ENCODE results near the gene SUSD1. TPM values are rescaled to one million over a fixed set of nuclear protein-coding genes. Genes with fewer than 3 reads are reported as not detected.

SUSD1 gene
- total RNA-seq, 1 experiment from 2014 or later = 7.9 TPM

GRCh38 chr9:112038017-112038408 is 137.1 kb downstream of the SUSD1 start:
- DNase-seq (ENCODE audit: low read depth, low spot score) (no peak), ATAC-seq (no peak)
- no peak overlapping the region for H3K4me3 ChIP-seq (replicated peaks in 1 of 2; ENCODE audit: low read depth in 1 of 2, low read length in 2 of 2)
- no peaks in the 10 kb centered on the region for H3K27me3 ChIP-seq (ENCODE audit: insufficient read depth, low read length)
- no peaks in the 10 kb centered on the region for H4K20me1 ChIP-seq (ENCODE audit: insufficient read depth)
- BruUV-seq (replicated peaks) = no TSS peak
- H3K27ac ChIP-seq (ENCODE audit: low read depth, low read length) = no peak overlapping the region
- ChIA-PET POLR2A (no interaction called here), CTCF (no interaction called here), RAD21 (ENCODE audit: low non-redundant PET in 1 of 2, low total read pairs in 2 of 2, uncharacterized antibody in 2 of 2, unreplicated experiment in 2 of 2) (no interaction called here)
- peak overlapping the region; percentile 7; the same call in 1 of the 2 replicates for H3K4me2 ChIP-seq (ENCODE audit: low read length)
- H3K9me3 ChIP-seq (ENCODE audit: control insufficient read depth in 1 of 2, insufficient read depth in 1 of 2, low read depth in 1 of 2, low read length in 2 of 2) = no peaks in the 10 kb centered on the region
- H3K9ac ChIP-seq (ENCODE audit: low read length) = no peak overlapping the region; the same call in 1 of the 2 replicates
- no peaks in the 10 kb centered on the region for H3K9me2 ChIP-seq (ENCODE audit: insufficient read depth)
- H3K79me2 ChIP-seq (ENCODE audit: insufficient read depth, low read length) = no peaks in the 10 kb centered on the region
- no peaks in the 10 kb centered on the region for H3K36me3 ChIP-seq (ENCODE audit: control insufficient read depth in 1 of 2, insufficient read depth in 2 of 2, low read length in 2 of 2)
- peaks cover 21 to 51% of the 10 kb centered on the region in 2 experiments for H3K4me1 ChIP-seq (ENCODE audit: control insufficient read depth in 1 of 2, insufficient read depth in 2 of 2, low read length in 2 of 2)
- H2AFZ ChIP-seq (ENCODE audit: low read depth, low read length, poor library complexity, severe bottlenecking) = no peak overlapping the region
- intact Hi-C loops (cut with micrococcal nuclease) = no loop called here
- TF ChIP-seq CEBPB (IDR thresholded peaks at IDR 0.05; ENCODE audit: low read depth) (no peak), FOSL1 (IDR thresholded peaks at IDR 0.05; ENCODE audit: low read depth) (no peak), MAX (IDR thresholded peaks at IDR 0.05) (no peak), ZNF274 (IDR thresholded peaks at IDR 0.05; ENCODE audit: low read depth, low read length) (no peak), SRF (IDR thresholded peaks at IDR 0.05; ENCODE audit: low read depth) (no peak), EGR1 (IDR thresholded peaks at IDR 0.05; ENCODE audit: low read depth) (no peak), SIN3A (IDR thresholded peaks at IDR 0.05; ENCODE audit: low read depth) (no peak), RAD21 (IDR thresholded peaks at IDR 0.05; ENCODE audit: low read depth) (no peak), ELF1 (IDR thresholded peaks at IDR 0.05; ENCODE audit: borderline replicate concordance, low read depth) (no peak), SP1 (IDR thresholded peaks at IDR 0.05; ENCODE audit: low read depth) (no peak), ZFX (IDR thresholded peaks at IDR 0.05) (no peak), CTCF (IDR thresholded peaks at IDR 0.05 in 2 of 3, conservative IDR thresholded peaks at IDR 0.05 in 1 of 3; ENCODE audit: borderline replicate concordance in 1 of 3, insufficient read depth in 1 of 3, low read depth in 2 of 3, low read length in 2 of 3) (no peak), YY1 (IDR thresholded peaks at IDR 0.05; ENCODE audit: extremely low read depth, insufficient replicate concordance, low read depth, low read length) (no peak), EZH2 (IDR thresholded peaks at IDR 0.05) (no peak), EZH2phosphoT487 (IDR thresholded peaks at IDR 0.05; ENCODE audit: borderline replicate concordance) (no peak), POLR2AphosphoS5 (IDR thresholded peaks at IDR 0.05; ENCODE audit: low read depth, low read length) (no peak), TCF7L2 (IDR thresholded peaks at IDR 0.05; ENCODE audit: borderline replicate concordance, extremely low read depth, insufficient read depth, insufficient read length) (no peak), ZBTB33 (IDR thresholded peaks at IDR 0.05; ENCODE audit: extremely low read depth, insufficient replicate concordance, low read length) (no peak), REST (IDR thresholded peaks at IDR 0.05; ENCODE audit: low read depth) (no peak)

All from HCT116 (cell line).